Liver (tissue), 9 donors: ENCODE results near the gene ANKDD1A. TPM values are rescaled to one million over a fixed set of nuclear protein-coding genes. Genes with fewer than 3 reads are reported as not detected.

Source experiments
- DNase-seq: peaks from one replicate; pipeline ENCODE4 v3.0.0-alpha.2; 2017; ENCODE audit warnings: low spot score
- H3K27ac ChIP-seq, 2 donors: one replicate each; pipeline ENCODE4 v1.7.0; 2013; ENCODE audit warnings: inconsistent platforms in 2 of 2, low read length in 2 of 2, control low read depth in 1 of 2, low read depth in 1 of 2, mild to moderate bottlenecking in 1 of 2
- H3K27me3 ChIP-seq, 4 donors: one replicate each; pipeline versions ENCODE4 v1.6.1 to v1.7.0; 2013; ENCODE audit warnings: low read length in 3 of 4, inconsistent platforms in 1 of 4, mild to moderate bottlenecking in 1 of 4, moderate library complexity in 1 of 4; ENCODE audit not compliant: control insufficient read depth in 4 of 4, insufficient read depth in 4 of 4
- H3K36me3 ChIP-seq, 4 donors: one replicate each; pipeline versions ENCODE4 v1.6.1 to v1.7.0; 2013; ENCODE audit warnings: low read length in 3 of 4, mild to moderate bottlenecking in 3 of 4, low read depth in 1 of 4, moderate library complexity in 1 of 4; ENCODE audit not compliant: control insufficient read depth in 4 of 4, insufficient read depth in 3 of 4
- H3K4me1 ChIP-seq, 4 donors: one replicate each; pipeline versions ENCODE4 v1.6.1 to v1.7.0; 2013; ENCODE audit warnings: low read length in 3 of 4, mild to moderate bottlenecking in 3 of 4, moderate library complexity in 1 of 4; ENCODE audit not compliant: control insufficient read depth in 4 of 4, insufficient read depth in 4 of 4
- H3K4me3 ChIP-seq, 3 donors: one replicate each; pipeline versions ENCODE4 v1.6.1 to v1.7.0; 2013; ENCODE audit warnings: low read length in 3 of 3, control low read depth in 1 of 3, low read depth in 1 of 3, mild to moderate bottlenecking in 1 of 3
- H3K9ac ChIP-seq, 2 donors: one replicate each; pipeline ENCODE4 v1.7.0; 2013; ENCODE audit warnings: low read length in 2 of 2, mild to moderate bottlenecking in 2 of 2, moderate library complexity in 2 of 2, control low read depth in 1 of 2, low read depth in 1 of 2
- H3K9me3 ChIP-seq, 4 donors: one replicate each; pipeline versions ENCODE4 v1.6.1 to v1.7.0; 2013; ENCODE audit warnings: low read length in 3 of 4; ENCODE audit not compliant: control insufficient read depth in 4 of 4
- EGR1 ChIP-seq, 2 donors: IDR thresholded peaks; 2 replicates each; pipeline ENCODE4 v1.6.1; 2016 to 2018; ENCODE audit warnings: antibody characterized with exemption in 2 of 2, low read depth in 2 of 2
- FOXA1 ChIP-seq: IDR thresholded peaks from 2 replicates; pipeline ENCODE4 v1.6.1; 2016; ENCODE audit warnings: antibody characterized with exemption
- GABPA ChIP-seq, 2 donors: IDR thresholded peaks in 1 of 2; conservative IDR thresholded peaks in 1 of 2; 2 replicates each; pipeline ENCODE4 v1.6.1; 2016; ENCODE audit warnings: antibody characterized with exemption in 2 of 2, mild to moderate bottlenecking in 1 of 2, moderate library complexity in 1 of 2
- HNF4A ChIP-seq, 2 donors: conservative IDR thresholded peaks; 2 replicates each; pipeline ENCODE4 v1.6.1; 2016; ENCODE audit warnings: antibody characterized with exemption in 2 of 2, mild to moderate bottlenecking in 2 of 2
- JUND ChIP-seq, 2 donors: IDR thresholded peaks; 2 replicates each; pipeline ENCODE4 v1.6.1; 2016; ENCODE audit warnings: antibody characterized with exemption in 2 of 2
- MAX ChIP-seq: IDR thresholded peaks from 2 replicates; pipeline ENCODE4 v1.6.1; 2016; ENCODE audit warnings: antibody characterized with exemption
- NR2F2 ChIP-seq: IDR thresholded peaks from 2 replicates; pipeline ENCODE4 v1.6.1; 2016; ENCODE audit warnings: antibody characterized with exemption
- RAD21 ChIP-seq, 2 donors: IDR thresholded peaks; 2 replicates each; pipeline ENCODE4 v1.6.1; 2016; ENCODE audit warnings: antibody characterized with exemption in 2 of 2, mild to moderate bottlenecking in 2 of 2
- REST ChIP-seq: IDR thresholded peaks from 2 replicates; pipeline ENCODE4 v1.6.1; 2016; ENCODE audit warnings: antibody characterized with exemption, mild to moderate bottlenecking
- RXRA ChIP-seq, 2 donors: IDR thresholded peaks; 2 replicates each; pipeline ENCODE4 v1.6.1; 2017 to 2018; ENCODE audit warnings: antibody characterized with exemption in 2 of 2, mild to moderate bottlenecking in 1 of 2
- SP1 ChIP-seq: IDR thresholded peaks from 2 replicates; pipeline ENCODE4 v1.6.1; 2018; ENCODE audit warnings: antibody characterized with exemption, mild to moderate bottlenecking
- YY1 ChIP-seq: IDR thresholded peaks from 2 replicates; pipeline ENCODE4 v1.6.1; 2016; ENCODE audit warnings: antibody characterized with exemption, mild to moderate bottlenecking
- ZBTB33 ChIP-seq: IDR thresholded peaks from 2 replicates; pipeline ENCODE4 v1.6.1; 2016; ENCODE audit warnings: antibody characterized with exemption
- WGBS: extraction: QIAGEN DNeasy Blood & Tissue Kit; methylation state at CpG from one replicate; pipeline ENCODE4 v1.1.7; 2013; 5-methylcytosine and 5-hydroxymethylcytosine counted together
- polyA plus RNA-seq, 2 donors: library from polyadenylated mRNA; stranded (reverse) in 1 of 2; unstranded in 1 of 2; fragments of 200-250 nt in 1 of 2; fragments of >200 nt in 1 of 2; fragmentation: Nextera tagmentation in 1 of 2; extraction: Ambion mirVana in 1 of 2; gene quantifications; one replicate each; pipeline versions ENCODE4 v1.2.1 to v1.2.3, GENCODE V29; 2013 to 2015
- total RNA-seq, 2 donors: library from RNA; depleted of rRNA; stranded (reverse); fragments of >200 nt; gene quantifications; one replicate each; pipeline ENCODE4 v1.2.3, GENCODE V29; 2014
- donor health status: healthy.
- donor health status: healthy.
- donor health status: healthy.
- donor health status: healthy.
- donor health status: healthy.

ANKDD1A gene
- total and polyA plus RNA-seq, 4 donors: 0.32 to 1.0 (median 0.59) TPM

GRCh38 chr15:64909546-64909945 is 2.2 kb upstream of the ANKDD1A start:
- peaks cover 3 to 16% (median 8%) of the 10 kb centered on the region in 4 donors for H3K4me1 ChIP-seq
- TF ChIP-seq RXRA (IDR thresholded peaks at IDR 0.05) (no peak), NR2F2 (no peak), YY1 (no peak), REST (no peak), SP1 (no peak), JUND (IDR thresholded peaks at IDR 0.05) (no peak), ZBTB33 (no peak), EGR1 (IDR thresholded peaks at IDR 0.05; ENCODE audit: low read depth in 2 of 2) (no peak), GABPA (IDR thresholded peaks at IDR 0.05 in 1 of 2, conservative IDR thresholded peaks at IDR 0.05 in 1 of 2) (no peak), MAX (no peak), HNF4A (conservative IDR thresholded peaks at IDR 0.05) (no peak), RAD21 (IDR thresholded peaks at IDR 0.05) (no peak)
- 86% methylated on average over 3 of the region's 3 CpGs for WGBS
- H3K9ac ChIP-seq: no peak overlapping the region
- no peak for DNase-seq
- no peaks in the 10 kb centered on the region for H3K27me3 ChIP-seq
- H3K27ac ChIP-seq: no peak overlapping the region
- no peak overlapping the region for H3K4me3 ChIP-seq
- no peaks in the 10 kb centered on the region for H3K9me3 ChIP-seq
- H3K36me3 ChIP-seq: no peaks in the 10 kb centered on the region

- 89% methylated on average over 15 of the region's 15 CpGs for WGBS
- Histone ChIP-seq H3K4me1 (peaks cover 3 to 12% (median 4%) of the 10 kb centered on the region in 4 donors), H3K27ac (no peak overlapping the region), H3K4me3 (no peak overlapping the region), H3K9me3 (no peaks in the 10 kb centered on the region), H3K9ac (no peak overlapping the region), H3K27me3 (no peaks in the 10 kb centered on the region), H3K36me3 (no peaks in the 10 kb centered on the region)
- no peak for DNase-seq
- TF ChIP-seq FOXA1: no peak
- no peak for TF ChIP-seq GABPA (IDR thresholded peaks at IDR 0.05 in 1 of 2, conservative IDR thresholded peaks at IDR 0.05 in 1 of 2)
- TF ChIP-seq EGR1 (IDR thresholded peaks at IDR 0.05; ENCODE audit: low read depth in 2 of 2): no peak
- TF ChIP-seq ZBTB33: no peak
- TF ChIP-seq SP1: no peak
These were observed 950 bp downstream of the ANKDD1A start for GRCh38 chr15:64912379-64913325.
